K562 (cell line): ENCODE results near the gene NIFK. TPM values are rescaled to one million over a fixed set of nuclear protein-coding genes. Genes with fewer than 3 reads are reported as not detected.

Source experiments
- ATAC-seq: fragments of 200-7000 bp; cut with Tn5 transposase; 3 replicates; pipeline ENCODE4 v1.9.1; 2020; ENCODE audit warnings: moderate library complexity
- BruUV-seq: library from RNA; stranded (reverse); fragments of 400-500 nt; replicated peaks from 2 replicates; lab custom pipeline; 2021; lab: Mats Ljungman, UMichigan
- CTCF ChIA-PET: fragments of 300-600 bp; formaldehyde crosslinking; extraction: SDS; loops from one replicate; lab custom pipeline; 2021; ENCODE audit warnings: low intra/inter-chr PET ratio; lab: Yijun Ruan, JAX
- POLR2A ChIA-PET: fragments of 300-600, 350-650 bp; sonication (Branson Sonifier 250); formaldehyde crosslinking; extraction: SDS; loops from one replicate; lab custom pipeline; 2021; ENCODE audit warnings: antibody characterized with exemption, inconsistent platforms; lab: Yijun Ruan, JAX
- DNase-seq, 4 experiments: peaks; one replicate each; pipeline versions ENCODE4 v3.0.0 to v3.0.0-alpha.2; 2011 to 2018; ENCODE audit warnings: low spot score in 3 of 4, mixed read lengths in 3 of 4; ENCODE audit errors: extremely low read depth in 1 of 4
- FAIRE-seq: peaks from 2 replicates; lab custom pipeline; 2011; peaks lifted over from hg19 to GRCh38; lab: Jason Lieb, UNC
- H2AFZ ChIP-seq: 2 replicates; pipeline ENCODE4 v1.6.0; 2011; ENCODE audit warnings: low read depth, low read length, control low read depth, inconsistent platforms
- H3K27ac ChIP-seq: fragments of 200-600 bp; 3 replicates; pipeline ENCODE4 v1.8.0; 2011; ENCODE audit warnings: low read depth, mild to moderate bottlenecking, control low read depth, inconsistent platforms, low read length, moderate library complexity, mixed read lengths; ENCODE audit errors: extremely low read depth
- H3K27me3 ChIP-seq, 2 experiments: fragments of 300-600 bp in 1 of 2; 2 replicates in 1 of 2; 3 replicates in 1 of 2; pipeline versions ENCODE4 v1.6.0 to v1.8.0; 2011; ENCODE audit warnings: inconsistent platforms in 2 of 2, low read length in 2 of 2, mild to moderate bottlenecking in 1 of 2, mixed read lengths in 1 of 2, moderate library complexity in 1 of 2; ENCODE audit not compliant: control insufficient read depth in 2 of 2, insufficient read depth in 2 of 2
- H3K36me3 ChIP-seq: fragments of 300-600 bp; 3 replicates; pipeline ENCODE4 v1.8.0; 2011; ENCODE audit warnings: mild to moderate bottlenecking, low read length, inconsistent platforms; ENCODE audit not compliant: control insufficient read depth, insufficient read depth
- H3K4me1 ChIP-seq, 2 experiments: fragments of 200-600 bp in 1 of 2; replicated peaks in 1 of 2; 2 replicates in 1 of 2; 3 replicates in 1 of 2; pipeline versions ENCODE4 v1.5.1 to v1.8.0; 2011; ENCODE audit warnings: inconsistent platforms in 2 of 2, low read length in 2 of 2, mild to moderate bottlenecking in 1 of 2, mixed read lengths in 1 of 2, moderate library complexity in 1 of 2; ENCODE audit not compliant: control insufficient read depth in 2 of 2, insufficient read depth in 2 of 2
- H3K4me2 ChIP-seq: 2 replicates; pipeline ENCODE4 v1.6.1; 2011; ENCODE audit warnings: low read length, control low read depth, inconsistent platforms, mixed read lengths; ENCODE audit not compliant: insufficient read depth
- H3K4me3 ChIP-seq: fragments of 200-600 bp; sonication (generic), shearing (Covaris generic); 2 replicates; pipeline ENCODE4 v1.5.1; 2016; ENCODE audit warnings: control low read depth, inconsistent platforms
- H3K79me2 ChIP-seq: fragments of 200-600 bp; 3 replicates; pipeline ENCODE4 v1.8.0; 2011; ENCODE audit warnings: low read length, inconsistent platforms; ENCODE audit not compliant: control insufficient read depth, insufficient read depth
- H3K9ac ChIP-seq, 2 experiments: 2 replicates each; pipeline versions ENCODE4 v1.6.0 to v1.6.1; 2011; ENCODE audit warnings: low read depth in 2 of 2, low read length in 2 of 2, control low read depth in 1 of 2, inconsistent platforms in 1 of 2, mild to moderate bottlenecking in 1 of 2, mixed read lengths in 1 of 2; ENCODE audit not compliant: insufficient read depth in 1 of 2
- H3K9me1 ChIP-seq: one replicate; pipeline ENCODE4 v1.6.0; 2011; ENCODE audit warnings: inconsistent platforms, mild to moderate bottlenecking, low read length, moderate library complexity; ENCODE audit not compliant: control insufficient read depth, insufficient read depth
- H3K9me3 ChIP-seq: replicated peaks from 2 replicates; pipeline ENCODE4 v1.5.1; 2011; ENCODE audit warnings: low read depth, low read length, inconsistent platforms; ENCODE audit not compliant: control insufficient read depth, insufficient read depth
- H4K20me1 ChIP-seq: replicated peaks from 2 replicates; pipeline ENCODE4 v1.6.1; 2011; ENCODE audit warnings: low read length, inconsistent platforms, mixed read lengths; ENCODE audit not compliant: control insufficient read depth, insufficient read depth
- BACH1 ChIP-seq: fragments of 200-800 bp; sonication (Bioruptor generic); IDR thresholded peaks from 2 replicates; pipeline ENCODE4 v1.6.1; 2016; ENCODE audit warnings: missing genetic modification characterization, missing compliant biosample characterization
- BRD9 ChIP-seq: fragments of 450-650 bp; IDR thresholded peaks from 2 replicates; pipeline ENCODE4 v1.6.1; 2018; ENCODE audit warnings: low read depth; ENCODE audit not compliant: partially characterized antibody
- CBX2 ChIP-seq: fragments of 200-600 bp; sonication (generic); IDR thresholded peaks from one replicate; pipeline ENCODE4 v1.6.1; 2012; ENCODE audit warnings: mild to moderate bottlenecking, low read length, inconsistent platforms; ENCODE audit not compliant: insufficient read depth, poor library complexity, severe bottlenecking
- DNMT1 ChIP-seq: fragments of 450-650 bp; IDR thresholded peaks from 2 replicates; pipeline ENCODE4 v1.6.1; 2016; ENCODE audit warnings: antibody characterized with exemption, mild to moderate bottlenecking
- MCM3 ChIP-seq: fragments of 450-650 bp; IDR thresholded peaks from 2 replicates; pipeline ENCODE4 v1.6.1; 2016
- MIER1 ChIP-seq: fragments of 450-650 bp; IDR thresholded peaks from 2 replicates; pipeline ENCODE4 v1.6.1; 2016; ENCODE audit warnings: antibody characterized with exemption, mild to moderate bottlenecking, low read depth
- PCBP1 ChIP-seq: fragments of 200-400 bp; formaldehyde crosslinking; IDR thresholded peaks from 2 replicates; pipeline ENCODE4 v1.6.1; 2018; ENCODE audit warnings: mild to moderate bottlenecking, low read depth, low read length; ENCODE audit not compliant: poor library complexity, severe bottlenecking
- RUNX1 ChIP-seq: sonication (generic); IDR thresholded peaks from 2 replicates; pipeline ENCODE4 v1.6.1; 2016; ENCODE audit warnings: antibody characterized with exemption, low read depth
- SMAD4 ChIP-seq: fragments of 250-450 bp; sonication (Bioruptor Pico); conservative IDR thresholded peaks from 2 replicates; pipeline ENCODE4 v1.8.0; 2021; ENCODE audit warnings: inconsistent platforms, mild to moderate bottlenecking, moderate library complexity
- SRSF3 ChIP-seq: fragments of 200-400 bp; formaldehyde crosslinking; IDR thresholded peaks from 2 replicates; pipeline ENCODE4 v1.6.1; 2016; ENCODE audit warnings: mild to moderate bottlenecking, low read length, moderate library complexity; ENCODE audit not compliant: insufficient read depth
- ZFP1 ChIP-seq: fragments of 450-650 bp; formaldehyde crosslinking; IDR thresholded peaks from 2 replicates; pipeline ENCODE4 v1.4.0; 2020; ENCODE audit warnings: mild to moderate bottlenecking, mixed read lengths
- ZNF3 ChIP-seq: fragments of 250-450 bp; sonication (Bioruptor Pico); IDR thresholded peaks from 2 replicates; pipeline ENCODE4 v1.5.0; 2021; ENCODE audit warnings: mild to moderate bottlenecking, moderate library complexity
- ZNF431 ChIP-seq: sonication (generic); formaldehyde crosslinking; IDR thresholded peaks from 2 replicates; pipeline ENCODE4 v1.8.0; 2022; ENCODE audit warnings: mild to moderate bottlenecking, missing genetic modification reagents
- ZZZ3 ChIP-seq: fragments of 450-650 bp; IDR thresholded peaks from 2 replicates; pipeline ENCODE4 v1.6.1; 2016; ENCODE audit warnings: antibody characterized with exemption, mild to moderate bottlenecking, moderate library complexity
- WGBS: fragments of 100-300 bp; shearing (Covaris generic); methylation state at CpG from one replicate; pipeline ENCODE4 v1.1.6; 2016; ENCODE audit warnings: low coverage, mixed read lengths; ENCODE audit not compliant: insufficient coverage; ENCODE audit errors: missing lambda C conversion rate; 5-methylcytosine and 5-hydroxymethylcytosine counted together
- in situ Hi-C: fragments of 300-500 bp; cut with MboI; formaldehyde crosslinking; loops from 4 replicates; pipeline ENCODE4 v1.15.0; 2018; ENCODE audit warnings: inconsistent platforms, mixed read lengths
- intact Hi-C: fragments of 100-400 bp; cut with micrococcal nuclease; formaldehyde crosslinking; loops from 2 replicates; pipeline ENCODE4 v1.14.2; 2022
- polyA plus RNA-seq, 8 experiments: library from polyadenylated mRNA; depleted of rRNA in 4 of 8; stranded (reverse) in 5 of 8; unstranded in 3 of 8; fragments of >200 nt; fragmentation: Nextera tagmentation in 2 of 8; fragmentation: Illumina TruSeq in 1 of 8; extraction: Ambion mirVana in 2 of 8; extraction: Trizol in 1 of 8; gene quantifications; 2 replicates each; pipeline versions ENCODE4 v1.2.1 to v1.2.3, GENCODE V29; 2011 to 2014; ENCODE audit warnings: inconsistent platforms in 1 of 8, missing spikeins in 1 of 8
- total RNA-seq, 7 experiments: library from RNA; depleted of rRNA in 6 of 7; stranded (reverse); fragments of >200 nt in 6 of 7; fragmentation: Illumina TruSeq in 2 of 7; extraction: Trizol in 2 of 7; gene quantifications; 2 replicates each; pipeline versions ENCODE4 v1.2.1 to v1.2.3, GENCODE V29; 2011 to 2021; ENCODE audit warnings: low replicate concordance in 1 of 7
- TF ChIP-seq, protein P1 (sequence below): fragments of 450-650 bp; formaldehyde crosslinking; conservative IDR thresholded peaks from 2 replicates; pipeline ENCODE4 v1.4.0; 2022; ENCODE audit warnings: mild to moderate bottlenecking, missing genetic modification characterization
- TF ChIP-seq, protein P2 (sequence below): sonication (generic); formaldehyde crosslinking; IDR thresholded peaks from 2 replicates; pipeline ENCODE4 v1.8.1; 2023; ENCODE audit warnings: mild to moderate bottlenecking, missing genetic modification reagents

Gene NIFK
- total and polyA plus RNA-seq, 9 of the 15 experiments (the other 6 are each of a cell fraction or from before 2014, with no cell fraction given) = 60.2 to 426 (median 183) TPM

DNA sequence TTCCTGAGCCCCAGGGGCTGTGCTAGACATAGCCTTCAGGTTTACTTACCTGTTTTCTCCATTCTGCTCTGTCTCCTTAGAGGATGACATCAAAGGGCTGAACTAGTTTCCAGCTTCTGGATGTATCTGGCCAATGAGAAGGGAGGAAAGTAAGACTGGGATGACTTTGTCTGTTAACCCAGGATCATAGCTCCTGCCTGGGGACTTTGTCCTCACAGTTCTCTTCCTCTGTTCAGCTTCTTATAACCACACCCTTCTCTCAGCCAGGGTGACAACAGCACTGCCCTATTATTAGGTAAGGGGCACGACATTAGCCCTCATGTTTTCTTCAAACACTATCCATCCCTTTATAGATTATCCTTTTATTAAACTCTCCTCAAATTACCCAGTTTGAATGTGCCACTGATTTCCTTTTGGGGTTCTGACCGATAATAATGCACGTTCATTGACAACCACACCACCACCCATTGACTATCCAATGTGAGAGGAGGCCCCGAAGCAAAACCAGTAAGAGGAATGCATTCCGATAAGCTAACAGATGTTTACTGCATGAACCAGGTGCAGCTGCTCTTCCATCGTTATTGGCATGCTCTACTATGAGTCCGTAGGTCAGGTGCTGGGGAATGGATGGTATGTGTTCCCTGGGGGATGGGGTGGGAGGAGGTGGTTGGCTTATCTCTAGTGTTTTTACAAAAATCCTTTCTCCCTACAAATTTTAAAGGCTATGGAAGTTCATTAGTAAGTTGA, 42.2 kb upstream of the NIFK start:
- DNase-seq (no peak), FAIRE-seq (peak; percentile 11), ATAC-seq (peak; percentile 8; the same call in 1 of the 3 replicates)
- Histone ChIP-seq H3K9me3 (no peaks in the 10 kb centered on the region), H3K27me3 (peaks cover 2 to 9% of the 10 kb centered on the region in 2 experiments; a peak in 1 of 5 replicates), H3K36me3 (no peaks in the 10 kb centered on the region), H4K20me1 (no peaks in the 10 kb centered on the region), H3K9me1 (no peaks in the 10 kb centered on the region), H3K4me3 (no peak overlapping the region), H3K27ac (no peak overlapping the region), H3K9ac (no peak overlapping the region), H3K4me2 (no peak overlapping the region), H2AFZ (no peak overlapping the region; the same call in 1 of the 2 replicates), H3K79me2 (no peaks in the 10 kb centered on the region), H3K4me1 (no peaks in the 10 kb centered on the region; a peak in 3 of 5 replicates)
- intact Hi-C loops (no loop called here), in situ Hi-C loops (loop anchor here (25.0 kb wide), 1 partner anchor 692 kb away; no protein-coding TSS in a partner anchor)
- WGBS = 5% methylated on average over 6 of the region's 7 CpGs
- POLR2A ChIA-PET = interaction anchor here (0.6 to 1.4 kb wide), 2 partner anchors 10 to 256 kb away, joined by 3 to 5 read pairs; no protein-coding TSS in a partner anchor
- CTCF ChIA-PET = no interaction called here
- BruUV-seq = no TSS peak
- TF ChIP-seq SRSF3 = no peak
- TF ChIP-seq BRD9 = no peak
- TF ChIP-seq, protein P1, sequence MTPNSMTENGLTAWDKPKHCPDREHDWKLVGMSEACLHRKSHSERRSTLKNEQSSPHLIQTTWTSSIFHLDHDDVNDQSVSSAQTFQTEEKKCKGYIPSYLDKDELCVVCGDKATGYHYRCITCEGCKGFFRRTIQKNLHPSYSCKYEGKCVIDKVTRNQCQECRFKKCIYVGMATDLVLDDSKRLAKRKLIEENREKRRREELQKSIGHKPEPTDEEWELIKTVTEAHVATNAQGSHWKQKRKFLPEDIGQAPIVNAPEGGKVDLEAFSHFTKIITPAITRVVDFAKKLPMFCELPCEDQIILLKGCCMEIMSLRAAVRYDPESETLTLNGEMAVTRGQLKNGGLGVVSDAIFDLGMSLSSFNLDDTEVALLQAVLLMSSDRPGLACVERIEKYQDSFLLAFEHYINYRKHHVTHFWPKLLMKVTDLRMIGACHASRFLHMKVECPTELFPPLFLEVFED (CRISPR knock-in tag) = no peak
- no peak for TF ChIP-seq ZNF431 (CRISPR knock-in tag)
- no peak for TF ChIP-seq SMAD4
- TF ChIP-seq MIER1 = no peak
- TF ChIP-seq, protein P2, sequence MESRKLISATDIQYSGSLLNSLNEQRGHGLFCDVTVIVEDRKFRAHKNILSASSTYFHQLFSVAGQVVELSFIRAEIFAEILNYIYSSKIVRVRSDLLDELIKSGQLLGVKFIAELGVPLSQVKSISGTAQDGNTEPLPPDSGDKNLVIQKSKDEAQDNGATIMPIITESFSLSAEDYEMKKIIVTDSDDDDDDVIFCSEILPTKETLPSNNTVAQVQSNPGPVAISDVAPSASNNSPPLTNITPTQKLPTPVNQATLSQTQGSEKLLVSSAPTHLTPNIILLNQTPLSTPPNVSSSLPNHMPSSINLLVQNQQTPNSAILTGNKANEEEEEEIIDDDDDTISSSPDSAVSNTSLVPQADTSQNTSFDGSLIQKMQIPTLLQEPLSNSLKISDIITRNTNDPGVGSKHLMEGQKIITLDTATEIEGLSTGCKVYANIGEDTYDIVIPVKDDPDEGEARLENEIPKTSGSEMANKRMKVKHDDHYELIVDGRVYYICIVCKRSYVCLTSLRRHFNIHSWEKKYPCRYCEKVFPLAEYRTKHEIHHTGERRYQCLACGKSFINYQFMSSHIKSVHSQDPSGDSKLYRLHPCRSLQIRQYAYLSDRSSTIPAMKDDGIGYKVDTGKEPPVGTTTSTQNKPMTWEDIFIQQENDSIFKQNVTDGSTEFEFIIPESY (CRISPR knock-in tag) = no peak
- TF ChIP-seq BACH1 (tag) = no peak
- TF ChIP-seq CBX2 = no peak
- no peak for TF ChIP-seq RUNX1
- TF ChIP-seq MCM3 = no peak
- TF ChIP-seq ZFP1 = no peak
- no peak for TF ChIP-seq DNMT1
- no peak for TF ChIP-seq ZZZ3
- no peak for TF ChIP-seq ZNF3
- no peak for TF ChIP-seq PCBP1
